ENCODE measurements around the gene RYR2.

DNA sequence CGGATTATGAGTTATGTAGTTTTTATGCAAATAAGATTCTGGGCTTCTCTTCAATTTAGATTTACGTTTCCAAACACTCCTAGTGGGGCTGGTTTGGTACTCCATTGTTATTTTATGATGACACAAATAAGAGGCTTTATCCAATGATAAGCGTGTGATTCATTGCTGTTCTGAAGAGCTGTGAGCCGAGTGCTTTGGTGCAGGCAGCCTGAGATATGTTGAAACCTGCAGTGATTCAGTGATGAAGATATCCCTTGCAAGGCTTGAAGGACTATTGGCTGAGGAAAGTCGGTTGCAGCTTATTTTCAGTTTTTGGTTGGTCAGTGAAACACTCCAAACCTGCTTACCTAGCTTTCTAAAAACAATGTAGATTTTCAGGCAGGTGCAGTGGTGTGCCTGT lies 112.2 kb downstream of the RYR2 start:
- TF ChIP-seq KDM1A (IDR thresholded peaks at IDR 0.05; ENCODE audit: low read depth) (no peak), FOSL2 (IDR thresholded peaks at IDR 0.05) (no peak), FOSL2 (CRISPR knock-in tag; IDR thresholded peaks at IDR 0.05) (no peak), CTCF (IDR thresholded peaks at IDR 0.05) (no peak), POLR2A (IDR thresholded peaks at IDR 0.05; ENCODE audit: low read length) (no peak), GATA3 (IDR thresholded peaks at IDR 0.05; ENCODE audit: borderline replicate concordance) (no peak), HOXB13 (CRISPR knock-in tag; IDR thresholded peaks at IDR 0.05; ENCODE audit: low read depth) (no peak), CHD2 (IDR thresholded peaks at IDR 0.05; ENCODE audit: low read length, partially characterized antibody) (no peak), HDAC2 (IDR thresholded peaks at IDR 0.05) (no peak), JUN (IDR thresholded peaks at IDR 0.05) (no peak), SREBF2 (IDR thresholded peaks at IDR 0.05) (no peak), SMC3 (IDR thresholded peaks at IDR 0.05) (no peak), CEBPB (IDR thresholded peaks at IDR 0.05) (no peak), EP300 (IDR thresholded peaks at IDR 0.05) (no peak), E2F6 (IDR thresholded peaks at IDR 0.05; ENCODE audit: borderline replicate concordance, low read depth) (no peak)

All from A549 (cell line).